Measurements from ENCODE around the gene MPG.
"Not testable (repeated sequence)": the region's sequence is repeated elsewhere in the genome, so short reads cannot be mapped to it uniquely, and the experiment has no call there.

MPG gene

DNA sequence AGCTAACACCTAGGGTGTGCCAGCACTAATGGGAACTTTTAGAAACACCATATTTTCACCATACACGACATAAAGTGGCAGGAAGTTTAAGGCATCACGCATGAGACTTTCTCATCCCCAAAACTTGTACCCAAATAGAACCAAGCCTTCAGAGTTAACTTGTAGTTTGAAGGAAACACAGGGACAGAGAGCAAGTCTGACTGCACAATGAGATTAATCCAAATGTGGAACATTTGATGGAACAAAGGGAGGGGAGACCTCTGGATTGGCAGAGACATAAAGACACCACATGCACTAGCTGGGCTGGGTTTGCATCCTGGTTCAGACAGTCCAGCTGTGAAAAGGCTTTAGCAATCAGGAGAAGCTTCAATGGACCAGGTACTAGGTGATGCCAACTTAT is 36.3 kb downstream of the MPG start:
- DNase-seq: no peak

DNA sequence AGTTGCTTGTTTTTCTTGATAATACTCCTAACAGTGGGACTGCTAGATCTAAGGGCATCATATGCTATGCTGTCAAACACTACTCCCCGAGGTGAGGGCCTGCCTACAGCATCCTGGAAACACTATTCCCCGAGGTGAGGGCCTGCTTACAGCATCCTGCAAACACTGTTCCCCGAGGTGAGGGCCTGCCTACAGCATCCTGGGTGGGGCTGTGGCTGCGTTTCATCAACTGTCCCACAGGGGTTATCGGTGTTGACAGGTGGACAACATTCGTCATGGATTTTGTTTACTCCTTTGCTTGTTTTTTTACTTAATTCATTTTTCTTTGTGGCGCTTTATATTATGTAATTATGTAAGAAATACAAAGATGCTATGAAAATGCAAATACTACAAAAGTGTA is 38.0 kb downstream of the MPG start:
- DNase-seq: no peak

GRCh38 chr16:117379-118365 is 39.6 kb downstream of the MPG start:
- DNase-seq: peak; percentile 64

DNA sequence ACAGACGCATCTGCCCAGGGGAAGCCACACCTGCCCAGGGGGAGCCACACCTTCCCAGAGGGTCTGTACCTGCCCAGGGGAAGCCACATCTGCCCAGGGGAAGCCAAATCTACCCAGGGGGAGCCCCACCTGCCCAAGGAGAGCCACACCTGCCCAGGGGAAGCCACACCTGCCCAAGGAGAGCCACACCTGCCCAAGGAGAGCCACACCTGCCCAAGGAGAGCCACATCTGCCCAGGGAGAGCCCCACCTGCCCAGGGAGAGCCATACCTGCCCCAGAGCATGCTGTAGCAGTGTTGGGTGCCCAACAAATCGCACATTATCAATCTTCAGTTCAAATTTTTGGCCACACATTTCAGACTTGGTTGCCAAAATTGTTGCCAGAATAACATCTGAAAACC is 40.8 kb downstream of the MPG start:
- DNase-seq: no peak

DNA sequence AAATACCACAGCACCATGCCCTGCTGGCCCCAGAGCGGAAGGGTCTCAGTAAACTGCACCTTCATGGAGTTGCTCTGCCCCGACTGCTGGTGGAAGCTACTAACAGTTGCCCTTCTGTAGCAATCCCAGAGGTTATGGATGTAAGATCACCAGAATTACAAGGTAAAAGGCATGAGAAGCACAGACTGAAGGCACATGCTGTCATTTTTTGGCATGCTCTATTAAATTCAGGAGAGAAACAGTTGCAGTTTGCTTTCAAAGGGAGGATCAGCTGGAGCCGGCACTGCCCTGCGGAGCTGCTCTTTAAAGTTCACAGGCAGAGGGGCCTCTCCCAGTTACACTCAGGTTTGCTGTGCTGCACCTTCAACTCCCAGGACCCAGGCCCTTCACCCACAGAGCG is 41.3 kb downstream of the MPG start:
- no peak for DNase-seq

- DNase-seq: no peak
Observed at GRCh38 chr16:119835-120491, 41.9 kb downstream of the MPG start.

GRCh38 chr16:120756-121155 is 42.7 kb downstream of the MPG start:
- DNase-seq: no peak

GRCh38 chr16:122361-122760 is 44.3 kb downstream of the MPG start:
- DNase-seq: no peak

- DNase-seq: not testable (repeated sequence)
Observed at GRCh38 chr16:123558-124350, 45.7 kb downstream of the MPG start.

- DNase-seq: no peak
Observed at GRCh38 chr16:125011-125410, 47.0 kb downstream of the MPG start.

- DNase-seq: no peak
Observed at GRCh38 chr16:129075-129474, 51.0 kb downstream of the MPG start.

GRCh38 chr16:130533-131173 is 52.6 kb downstream of the MPG start:
- DNase-seq: no peak

DNA sequence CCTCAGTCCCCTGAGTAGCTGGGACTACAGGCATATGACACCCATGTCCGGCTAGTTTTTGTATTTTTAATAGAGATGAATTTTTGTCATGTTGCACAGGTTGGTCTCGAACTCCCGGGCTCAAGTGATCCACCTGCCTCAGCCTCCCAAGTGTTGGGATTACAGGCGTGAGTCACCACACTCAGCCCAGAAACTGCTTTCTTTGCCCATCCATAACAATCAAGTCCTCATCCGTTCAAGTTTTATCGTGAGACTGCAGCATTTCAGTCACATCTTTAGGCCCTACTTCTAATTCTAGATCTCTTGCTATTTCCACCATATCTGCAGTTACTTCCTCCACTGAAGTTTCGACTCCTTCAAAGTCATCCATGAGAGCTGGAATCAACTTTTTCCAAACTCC is 54.1 kb downstream of the MPG start:
- no peak for DNase-seq

DNA sequence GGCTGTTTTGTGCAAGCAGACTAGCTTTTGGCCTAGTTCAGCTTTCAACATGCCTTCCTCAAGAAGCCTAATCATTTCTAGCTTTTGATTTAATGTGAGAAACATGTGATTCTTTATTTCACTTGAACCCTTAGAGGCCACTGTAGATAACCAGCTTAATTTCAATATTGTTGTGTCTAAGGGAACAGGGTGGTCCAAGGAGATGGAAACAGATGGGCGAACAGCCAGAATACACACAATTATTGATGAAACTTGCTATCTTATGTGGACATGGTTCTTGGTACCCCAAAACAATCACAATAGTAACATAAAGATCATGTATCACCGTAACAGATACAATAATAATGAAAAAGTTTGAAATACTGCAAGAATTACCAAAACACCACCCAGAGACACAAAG is 55.7 kb downstream of the MPG start:
- no peak for DNase-seq

Measured in activated CD4-positive, alpha-beta T cell treated with anti-CD3 and anti-CD28 coated beads, Interleukin-2, amount 50 U/mL, for 16 hours (primary cell).